H1 (cell line): ENCODE results near the gene TNS1. TPM values are rescaled to one million over a fixed set of nuclear protein-coding genes. Genes with fewer than 3 reads are reported as not detected.

Experiments
- CTCF ChIA-PET: fragments of 300-600 bp; sonication (Branson Sonifier 250); formaldehyde crosslinking; loops from one replicate; lab custom pipeline; 2021; ENCODE audit not compliant: partially characterized antibody; lab: Charles Lee
- POLR2A ChIA-PET: fragments of 300-600 bp; sonication (Branson Sonifier 250); formaldehyde crosslinking; loops from one replicate; lab custom pipeline; 2021; ENCODE audit warnings: inconsistent platforms; ENCODE audit not compliant: partially characterized antibody; lab: Charles Lee
- DNase-seq, 2 experiments: peaks; one replicate each; pipeline versions ENCODE4 v3.0.0 to v3.0.0-alpha.2; 2010 to 2022; ENCODE audit warnings: low spot score in 2 of 2, low read depth in 1 of 2, mixed read lengths in 1 of 2
- FAIRE-seq: peaks from 2 replicates; lab custom pipeline; 2011; peaks lifted over from hg19 to GRCh38; lab: Jason Lieb, UNC
- H2AFZ ChIP-seq: 2 replicates; pipeline ENCODE4 v1.8.1; 2012; ENCODE audit warnings: low read length, inconsistent platforms
- H2AK5ac ChIP-seq: 2 replicates; pipeline ENCODE4 v1.6.1; 2013; ENCODE audit warnings: low read depth, low read length
- H2BK120ac ChIP-seq: replicated peaks from 2 replicates; pipeline ENCODE3; 2013; ENCODE audit warnings: low read depth, low read length, inconsistent platforms
- H2BK12ac ChIP-seq: 2 replicates; pipeline ENCODE4 v1.6.1; 2013; ENCODE audit warnings: low read depth, low read length
- H2BK15ac ChIP-seq: 2 replicates; pipeline ENCODE4 v1.6.1; 2013; ENCODE audit warnings: low read length
- H2BK20ac ChIP-seq: 2 replicates; pipeline ENCODE4 v1.6.1; 2013; ENCODE audit warnings: low read length
- H2BK5ac ChIP-seq: 2 replicates; pipeline ENCODE4 v1.6.1; 2013; ENCODE audit warnings: low read depth, low read length
- H3K14ac ChIP-seq: 2 replicates; pipeline ENCODE4 v1.6.1; 2013; ENCODE audit warnings: inconsistent platforms; ENCODE audit not compliant: insufficient read length
- H3K18ac ChIP-seq: 2 replicates; pipeline ENCODE4 v1.6.1; 2013; ENCODE audit warnings: low read length; ENCODE audit errors: extremely low read depth
- H3K23ac ChIP-seq: 2 replicates; pipeline ENCODE4 v1.6.1; 2013; ENCODE audit warnings: inconsistent platforms; ENCODE audit not compliant: insufficient read length
- H3K23me2 ChIP-seq: 2 replicates; pipeline ENCODE4 v1.6.1; 2013; ENCODE audit warnings: low read depth, low read length
- H3K27ac ChIP-seq: 2 replicates; pipeline ENCODE4 v1.6.1; 2011; ENCODE audit warnings: low read depth, low read length, inconsistent platforms
- H3K27me3 ChIP-seq, 4 experiments: replicated peaks in 1 of 4; 1 replicate in 1 of 4; 2 replicates in 3 of 4; pipeline versions ENCODE4 v1.6.1 to v1.8.1; 2011 to 2013; ENCODE audit warnings: low read length in 3 of 4, mild to moderate bottlenecking in 3 of 4, inconsistent platforms in 2 of 4, mixed read lengths in 2 of 4, moderate library complexity in 1 of 4; ENCODE audit not compliant: control insufficient read depth in 3 of 4, insufficient read depth in 3 of 4; ENCODE audit errors: extremely low read depth in 1 of 4
- H3K36me3 ChIP-seq, 4 experiments: 2 replicates each; pipeline versions ENCODE4 v1.6.1 to v1.8.1; 2011 to 2013; ENCODE audit warnings: mild to moderate bottlenecking in 4 of 4, low read length in 3 of 4, moderate library complexity in 2 of 4, control low read depth in 1 of 4, inconsistent platforms in 1 of 4; ENCODE audit not compliant: insufficient read depth in 4 of 4, control insufficient read depth in 2 of 4
- H3K4ac ChIP-seq: replicated peaks from 2 replicates; pipeline ENCODE3; 2013; ENCODE audit warnings: low read length, low read depth, mixed read lengths, inconsistent platforms; ENCODE audit not compliant: insufficient read length
- H3K4me1 ChIP-seq, 4 experiments: replicated peaks in 1 of 4; 1 replicate in 1 of 4; 2 replicates in 3 of 4; pipeline versions ENCODE4 v1.6.1 to v1.8.1; 2011 to 2013; ENCODE audit warnings: low read length in 3 of 4, inconsistent platforms in 2 of 4, mixed read lengths in 1 of 4; ENCODE audit not compliant: insufficient read depth in 4 of 4, control insufficient read depth in 3 of 4
- H3K4me2 ChIP-seq, 2 experiments: 2 replicates each; pipeline versions ENCODE4 v1.6.1 to v1.8.1; 2011 to 2013; ENCODE audit warnings: low read depth in 2 of 2, low read length in 2 of 2, control low read depth in 1 of 2, inconsistent platforms in 1 of 2, mild to moderate bottlenecking in 1 of 2; ENCODE audit not compliant: insufficient read depth in 1 of 2
- H3K4me3 ChIP-seq, 4 experiments: fragments of 200-600, 300-600 bp in 1 of 4; sonication (generic), shearing (Covaris generic), sonication (Bioruptor Twin) in 1 of 4; 2 replicates each; pipeline versions ENCODE4 v1.5.1 to v1.8.1; 2011 to 2016; ENCODE audit warnings: low read length in 4 of 4, low read depth in 3 of 4, control low read depth in 2 of 4, inconsistent platforms in 2 of 4, mild to moderate bottlenecking in 2 of 4, mixed read lengths in 1 of 4, moderate library complexity in 1 of 4; ENCODE audit not compliant: insufficient read depth in 2 of 4; ENCODE audit errors: extremely low read depth in 1 of 4
- H3K56ac ChIP-seq: replicated peaks from 2 replicates; pipeline ENCODE3; 2013; ENCODE audit warnings: low read depth, mild to moderate bottlenecking, mixed read lengths, low read length, inconsistent platforms; ENCODE audit not compliant: insufficient read length
- H3K79me1 ChIP-seq: 2 replicates; pipeline ENCODE4 v1.6.1; 2013; ENCODE audit warnings: low read depth, low read length, control low read depth
- H3K79me2 ChIP-seq, 2 experiments: 2 replicates each; pipeline versions ENCODE4 v1.6.1 to v1.8.1; 2012 to 2013; ENCODE audit warnings: low read length in 2 of 2, mild to moderate bottlenecking in 2 of 2, inconsistent platforms in 1 of 2; ENCODE audit not compliant: insufficient read depth in 2 of 2, control insufficient read depth in 1 of 2
- H3K9ac ChIP-seq, 4 experiments: replicated peaks in 1 of 4; 1 replicate in 1 of 4; 2 replicates in 3 of 4; pipeline versions ENCODE4 v1.6.1 to v1.8.1; 2011 to 2013; ENCODE audit warnings: low read depth in 3 of 4, low read length in 3 of 4, control low read depth in 2 of 4, mild to moderate bottlenecking in 2 of 4, moderate library complexity in 2 of 4, inconsistent platforms in 1 of 4; ENCODE audit errors: extremely low read depth in 1 of 4
- H3K9me3 ChIP-seq, 2 experiments: 2 replicates each; pipeline versions ENCODE4 v1.6.1 to v1.8.1; 2012 to 2013; ENCODE audit warnings: mild to moderate bottlenecking in 2 of 2, moderate library complexity in 2 of 2, control low read depth in 1 of 2, inconsistent platforms in 1 of 2, low read depth in 1 of 2, low read length in 1 of 2, mixed read lengths in 1 of 2; ENCODE audit not compliant: insufficient read depth in 2 of 2
- H4K20me1 ChIP-seq, 2 experiments: replicated peaks in 1 of 2; 2 replicates each; pipeline versions ENCODE3 to v1.8.1; 2011 to 2013; ENCODE audit warnings: inconsistent platforms in 2 of 2, low read length in 2 of 2, mild to moderate bottlenecking in 1 of 2; ENCODE audit not compliant: insufficient read depth in 2 of 2, control insufficient read depth in 1 of 2
- H4K5ac ChIP-seq: 2 replicates; pipeline ENCODE4 v1.6.1; 2013; ENCODE audit warnings: low read length, low read depth, mixed read lengths, inconsistent platforms; ENCODE audit not compliant: insufficient read length
- H4K8ac ChIP-seq: 2 replicates; pipeline ENCODE4 v1.8.0; 2013; ENCODE audit warnings: mild to moderate bottlenecking, moderate library complexity, low read length, inconsistent platforms; ENCODE audit not compliant: insufficient read depth; ENCODE audit errors: extremely low read depth
- H4K91ac ChIP-seq: replicated peaks from 2 replicates; pipeline ENCODE3; 2013; ENCODE audit warnings: low read length, mixed read lengths, inconsistent platforms; ENCODE audit not compliant: insufficient read length
- EP300 ChIP-seq, 2 experiments: IDR thresholded peaks; 1 replicate in 1 of 2; 2 replicates in 1 of 2; pipeline ENCODE4 v1.6.1; 2011 to 2012; ENCODE audit warnings: low read depth in 2 of 2, low read length in 2 of 2, mild to moderate bottlenecking in 2 of 2, borderline replicate concordance in 1 of 2, inconsistent platforms in 1 of 2, moderate library complexity in 1 of 2
- WGBS, 2 experiments: shearing (Covaris generic) in 1 of 2; methylation state at CpG; one replicate each; pipeline versions ENCODE4 v1.1.6 to v1.1.7; 2013 to 2015; ENCODE audit warnings: low lambda C conversion rate in 2 of 2, mixed read lengths in 2 of 2, inconsistent platforms in 1 of 2, low coverage in 1 of 2, missing lambda C conversion rate in 1 of 2; ENCODE audit not compliant: insufficient replicate concordance in 2 of 2, insufficient coverage in 1 of 2, insufficient read length in 1 of 2; ENCODE audit errors: extremely low coverage in 1 of 2, missing lambda C conversion rate in 1 of 2; 5-methylcytosine and 5-hydroxymethylcytosine counted together
- polyA plus RNA-seq, 7 experiments: library from polyadenylated mRNA; depleted of rRNA in 3 of 7; stranded (reverse) in 5 of 7; unstranded in 2 of 7; fragments of >200 nt in 5 of 7; fragments of 200-250 nt in 2 of 7; gene quantifications; 1 replicate in 5 of 7; 2 replicates in 1 of 7; 4 replicates in 1 of 7; pipeline versions ENCODE4 v1.2.1 to v1.2.3, GENCODE V29; 2011 to 2013; ENCODE audit warnings: missing spikeins in 2 of 7, mixed read lengths in 2 of 7
- total RNA-seq: library from RNA; stranded (reverse); fragmentation: NEBNext Ultra II Directional; extraction: Animal tissue kit (Norgen Biotek cat#: 25700); gene quantifications from 2 replicates; pipeline ENCODE4 v1.2.1, GENCODE V29; 2021
- TF ChIP-seq, protein P1 (sequence below): IDR thresholded peaks from 2 replicates; pipeline ENCODE4 v1.6.1; 2011; ENCODE audit warnings: low read depth, mild to moderate bottlenecking, low read length; ENCODE audit not compliant: insufficient read depth

The TNS1 gene
- total and polyA plus RNA-seq, 2 of the 8 experiments (the other 6 are each of a cell fraction or from before 2014, with no cell fraction given): 1.5 to 5.1 TPM

DNA sequence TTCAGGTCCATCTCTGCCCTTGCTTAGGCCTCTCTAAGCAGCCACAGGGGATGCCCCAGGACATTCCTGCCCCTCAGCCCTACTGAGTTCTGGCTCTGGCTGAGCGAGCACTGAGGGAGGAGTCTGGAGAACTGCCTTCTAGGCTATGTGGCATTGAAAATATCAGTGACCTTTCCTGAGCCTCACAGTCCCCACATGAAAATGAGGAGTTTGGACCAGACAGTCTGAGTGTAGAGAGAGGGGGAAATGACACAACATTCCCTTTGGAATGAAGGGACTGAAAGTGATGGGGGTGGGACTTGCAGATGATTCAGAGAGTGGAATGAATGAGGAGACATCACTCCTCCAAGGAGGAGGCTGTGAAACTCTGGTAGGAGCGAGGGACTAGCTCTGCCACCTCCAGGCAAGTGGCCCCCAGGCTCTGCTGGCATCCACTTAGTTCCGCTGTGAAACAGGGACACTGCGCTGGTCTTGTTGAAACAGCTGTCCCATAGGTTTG lies 8.0 kb downstream of the TNS1 start:
- no peak overlapping the region for H2AK5ac ChIP-seq
- H4K20me1 ChIP-seq: peaks cover 0 to 5% of the 10 kb centered on the region in 2 experiments
- no peak overlapping the region for H3K56ac ChIP-seq
- no peak for DNase-seq
- no peak overlapping the region for H2BK15ac ChIP-seq
- ChIA-PET CTCF (interaction anchor here (0.9 to 22.4 kb wide), 45 partner anchors 9 to 691 kb away, joined by 3 to 480 read pairs (median 9); partner anchors contain the start of gene TNS1), POLR2A (interaction anchor here (3.1 to 3.4 kb wide), 2 partner anchors 10 to 17 kb away, joined by 9 to 11 read pairs; no protein-coding TSS in a partner anchor)
- H3K9me3 ChIP-seq: no peaks in the 10 kb centered on the region
- H2BK5ac ChIP-seq: no peak overlapping the region
- H3K23me2 ChIP-seq: peaks cover 6% of the 10 kb centered on the region; the same call in 1 of the 2 replicates
- H3K27me3 ChIP-seq: no peaks in the 10 kb centered on the region; a peak in 3 of 7 replicates
- no peak for TF ChIP-seq EP300 (IDR thresholded peaks at IDR 0.05; ENCODE audit: borderline replicate concordance in 1 of 2, low read depth in 2 of 2, low read length in 2 of 2)
- TF ChIP-seq, protein P1, sequence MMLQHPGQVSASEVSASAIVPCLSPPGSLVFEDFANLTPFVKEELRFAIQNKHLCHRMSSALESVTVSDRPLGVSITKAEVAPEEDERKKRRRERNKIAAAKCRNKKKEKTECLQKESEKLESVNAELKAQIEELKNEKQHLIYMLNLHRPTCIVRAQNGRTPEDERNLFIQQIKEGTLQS: no peak
- no peaks in the 10 kb centered on the region for H3K36me3 ChIP-seq
- no peak overlapping the region for H2AFZ ChIP-seq
- H2BK120ac ChIP-seq: no peak overlapping the region
- H3K4me2 ChIP-seq: no peak overlapping the region
- no peak overlapping the region for H3K23ac ChIP-seq
- H3K14ac ChIP-seq: no peak overlapping the region
- H3K79me1 ChIP-seq: no peaks in the 10 kb centered on the region
- no peak for FAIRE-seq
- H2BK20ac ChIP-seq: no peak overlapping the region
- H4K5ac ChIP-seq: no peak overlapping the region
- no peak overlapping the region for H4K8ac ChIP-seq
- H3K79me2 ChIP-seq: no peaks in the 10 kb centered on the region
- no peak overlapping the region for H3K9ac ChIP-seq
- peaks cover 0 to 13% (median 5%) of the 10 kb centered on the region in 4 experiments; a peak in 4 of 7 replicates for H3K4me1 ChIP-seq
- no peak overlapping the region for H3K18ac ChIP-seq
- no peak overlapping the region for H3K4me3 ChIP-seq
- no peak overlapping the region for H2BK12ac ChIP-seq
- no peak overlapping the region for H3K27ac ChIP-seq
- no peak overlapping the region for H4K91ac ChIP-seq
- H3K4ac ChIP-seq: no peak overlapping the region
- 85% methylated on average over 4 of the region's 4 CpGs; no CpG with 5 or more reads in 1 of the 2 experiments for WGBS, 2 experiments
